Uterus (tissue), 4 donors: ENCODE results near the gene HOMER3. TPM values are rescaled to one million over a fixed set of nuclear protein-coding genes. Genes with fewer than 3 reads are reported as not detected.
"Not testable (repeated sequence)": the region's sequence is repeated elsewhere in the genome, so short reads cannot be mapped to it uniquely, and the experiment has no call there.

ENCODE experiments used
- DNase-seq, 2 donors: peaks; one replicate each; pipeline ENCODE4 v3.0.0-alpha.2; 2019 to 2020
- H3K27ac ChIP-seq, 2 donors: fragments of 200-600 bp; sonication (generic); 1 replicate in 1 of 2; 2 replicates in 1 of 2; pipeline ENCODE4 v1.5.1; 2016 to 2018
- H3K27me3 ChIP-seq, 2 donors: fragments of 200-600 bp; sonication (generic); one replicate each; pipeline ENCODE4 v1.5.1; 2018 to 2019; ENCODE audit warnings: control low read depth in 1 of 2
- H3K36me3 ChIP-seq, 2 donors: fragments of 200-600 bp; sonication (generic); one replicate each; pipeline ENCODE4 v1.5.1; 2019; ENCODE audit warnings: control low read depth in 1 of 2
- H3K4me1 ChIP-seq, 2 donors: fragments of 200-600 bp; sonication (generic); one replicate each; pipeline ENCODE4 v1.5.1; 2018 to 2019; ENCODE audit warnings: control low read depth in 1 of 2
- H3K4me3 ChIP-seq, 2 donors: fragments of 200-600 bp; sonication (generic); 1 replicate in 1 of 2; 2 replicates in 1 of 2; pipeline ENCODE4 v1.5.1; 2018 to 2019; ENCODE audit warnings: mild to moderate bottlenecking in 1 of 2
- H3K9me3 ChIP-seq, 2 donors: fragments of 200-600 bp; sonication (generic); one replicate each; pipeline ENCODE4 v1.5.1; 2019; ENCODE audit warnings: control low read depth in 1 of 2
- CTCF ChIP-seq, 4 experiments: fragments of 200-600 bp in 2 of 4; fragments of 450-650 bp in 2 of 4; sonication (generic) in 2 of 4; IDR thresholded peaks; one replicate each; pipeline ENCODE4 v1.5.1; 2016 to 2019; ENCODE audit warnings: antibody characterized with exemption in 4 of 4, mild to moderate bottlenecking in 2 of 4, moderate library complexity in 1 of 4
- POLR2A ChIP-seq, 2 donors: fragments of 450-650 bp; IDR thresholded peaks; one replicate each; pipeline ENCODE4 v1.6.1; 2016; ENCODE audit warnings: antibody characterized with exemption in 2 of 2, mild to moderate bottlenecking in 1 of 2, moderate library complexity in 1 of 2
- intact Hi-C: fragments of 100-400 bp; cut with DNase I; formaldehyde crosslinking; loops from one replicate; pipeline ENCODE4 v1.15.1; 2023; ENCODE audit warnings: low total_unique reads
- total RNA-seq, 4 donors: library from RNA; depleted of rRNA in 3 of 4; stranded (reverse); fragments of >200 nt in 3 of 4; gene quantifications; one replicate each; pipeline versions ENCODE4 v1.1.0 to v1.2.4, GENCODE V29; 2014 to 2023
- donor health status: DM: yes; HTN: yes; CAD: no.

The HOMER3 gene
- total RNA-seq, 4 donors from 2014 or later: 4.4 to 24.8 (median 23.3) TPM

GRCh38 chr19:18919086-18919899, 21.7 kb downstream of the HOMER3 start, which contains the start of the genes COPE and DDX49:
Gene COPE (minus strand): TSS chr19:18919387. CDS start chr19:18919348, 39 bp downstream.
Gene DDX49 (plus strand): TSS chr19:18919715. CDS start chr19:18919742, 27 bp downstream.
- TF ChIP-seq CTCF (IDR thresholded peaks at IDR 0.05): peak in 1 of 4 experiments; percentile 4
- peak; percentile 63 to 82 for TF ChIP-seq POLR2A (IDR thresholded peaks at IDR 0.05)
- H3K27ac ChIP-seq: peak within 1 kb of the TSS; percentile 71 to 91
- H3K9me3 ChIP-seq: no peaks in the 10 kb centered on the region
- no peaks in the 10 kb centered on the region for H3K36me3 ChIP-seq
- H3K4me3 ChIP-seq: peak within 1 kb of the TSS; percentile 96 to 97
- intact Hi-C loops: no loop called here
- H3K27me3 ChIP-seq: no peaks in the 10 kb centered on the region
- H3K4me1 ChIP-seq: peaks cover 5 to 11% of the 10 kb centered on the region in 2 donors
- peak; percentile 96 to 99 for DNase-seq

DNA sequence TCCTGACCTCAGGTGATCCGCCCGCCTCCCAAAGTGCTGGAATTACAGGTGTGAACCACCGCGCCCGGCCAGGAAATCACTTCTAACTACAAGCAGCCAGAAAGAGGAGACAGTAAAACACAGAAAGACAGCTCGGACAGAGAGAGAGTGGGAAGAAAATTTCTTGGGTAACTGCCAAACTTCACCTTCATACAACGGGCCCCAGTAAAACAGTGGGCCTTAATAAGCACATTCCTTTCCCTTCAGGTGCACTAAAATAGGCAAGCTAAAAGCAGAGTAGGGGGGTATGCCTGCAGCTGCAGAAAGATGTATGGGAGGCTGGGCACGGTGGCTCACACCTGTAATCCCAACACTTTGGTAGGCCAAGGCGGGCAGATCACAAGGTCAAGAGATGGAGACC, 23.4 kb downstream of the HOMER3 start:
- H3K27me3 ChIP-seq, H3K4me3 ChIP-seq, H3K9me3 ChIP-seq, H3K27ac ChIP-seq, H3K36me3 ChIP-seq, intact Hi-C loops, DNase-seq: not testable (repeated sequence)
- peaks cover 5 to 11% of the 10 kb centered on the region in 2 donors for H3K4me1 ChIP-seq

- H3K36me3 ChIP-seq: no peaks in the 10 kb centered on the region
- no peak overlapping the region for H3K4me3 ChIP-seq
- no peaks in the 10 kb centered on the region for H3K27me3 ChIP-seq
- no peaks in the 10 kb centered on the region for H3K9me3 ChIP-seq
- no peak for DNase-seq
- peaks cover 5% of the 10 kb centered on the region in 2 donors for H3K4me1 ChIP-seq
- intact Hi-C loops: no loop called here
- H3K27ac ChIP-seq: no peak overlapping the region
- TF ChIP-seq CTCF (IDR thresholded peaks at IDR 0.05): peak in 2 of 4 experiments; percentile 10 to 20
- no peak for TF ChIP-seq POLR2A (IDR thresholded peaks at IDR 0.05)
Observed at GRCh38 chr19:18915639-18916038, 25.4 kb downstream of the HOMER3 start.

DNA sequence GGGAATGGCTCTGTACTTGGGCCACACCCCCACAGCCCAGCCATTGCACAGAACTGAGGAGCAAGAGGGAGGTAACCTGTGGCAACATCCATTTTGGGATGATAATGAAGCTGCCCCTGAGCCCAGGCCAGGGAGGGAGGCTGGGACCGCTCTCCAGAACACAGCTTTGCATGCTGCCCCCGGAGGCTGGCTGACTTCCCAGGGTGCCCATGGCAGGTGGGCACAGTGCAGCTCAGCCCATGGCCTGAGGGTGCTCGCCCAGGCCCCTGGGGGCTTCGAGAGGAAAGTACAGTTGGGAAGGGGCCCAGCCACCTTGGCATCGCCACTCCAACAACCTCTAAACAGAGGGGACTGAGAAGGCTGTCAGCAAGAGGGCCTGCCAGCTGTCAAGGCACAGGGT, 27.6 kb downstream of the HOMER3 start:
- intact Hi-C loops: no loop called here
- Histone ChIP-seq H3K4me3 (no peak overlapping the region), H3K4me1 (no peaks in the 10 kb centered on the region), H3K9me3 (no peaks in the 10 kb centered on the region), H3K27me3 (no peaks in the 10 kb centered on the region), H3K27ac (no peak overlapping the region), H3K36me3 (no peaks in the 10 kb centered on the region)
- DNase-seq: no peak
- TF ChIP-seq CTCF (IDR thresholded peaks at IDR 0.05) (no peak), POLR2A (IDR thresholded peaks at IDR 0.05) (no peak)

DNA sequence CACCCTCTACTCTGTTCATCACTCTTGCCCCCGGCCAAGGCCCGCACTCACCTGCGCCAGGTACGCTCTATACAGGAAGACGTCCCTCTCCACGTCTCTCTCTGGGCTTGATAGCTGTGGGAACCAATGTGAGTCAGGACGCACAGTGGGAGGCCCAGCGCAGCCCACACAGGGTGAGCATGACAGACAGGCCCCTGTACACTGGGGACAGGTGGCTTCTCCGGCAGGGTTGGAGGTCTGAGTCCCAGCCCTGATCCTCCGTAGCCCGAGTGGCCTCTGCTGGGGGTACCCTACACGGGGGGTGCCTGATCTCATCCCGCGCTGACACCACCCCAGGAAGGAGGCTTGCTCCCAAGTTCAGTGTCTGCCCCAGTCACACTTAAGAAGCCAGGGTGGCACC, 28.1 kb downstream of the HOMER3 start:
- H3K36me3 ChIP-seq: no peaks in the 10 kb centered on the region
- no peaks in the 10 kb centered on the region for H3K9me3 ChIP-seq
- no peak for DNase-seq
- no peak overlapping the region for H3K4me3 ChIP-seq
- H3K4me1 ChIP-seq: no peaks in the 10 kb centered on the region
- TF ChIP-seq CTCF (IDR thresholded peaks at IDR 0.05) (no peak), POLR2A (IDR thresholded peaks at IDR 0.05) (no peak)
- H3K27ac ChIP-seq: no peak overlapping the region
- intact Hi-C loops: no loop called here
- no peaks in the 10 kb centered on the region for H3K27me3 ChIP-seq
